Left lung (tissue), 10 donors: Measurements from ENCODE around the gene UBE2E2. TPM values are rescaled to one million over a fixed set of nuclear protein-coding genes. Genes with fewer than 3 reads are reported as not detected.
"Not testable (repeated sequence)": the region's sequence is repeated elsewhere in the genome, so short reads cannot be mapped to it uniquely, and the experiment has no call there.

Experiments used
- ATAC-seq: fragments of 200-7000 bp; cut with Tn5 transposase; one replicate; pipeline ENCODE4 v1.9.1; 2020; ENCODE audit warnings: moderate library complexity
- DNase-seq, 4 donors: peaks; one replicate each; pipeline ENCODE4 v3.0.0-alpha.2; 2013 to 2020
- H3K27ac ChIP-seq, 2 donors: fragments of 200-600 bp; sonication (generic) in 1 of 2; one replicate each; pipeline versions ENCODE4 v1.5.0 to v1.8.0; 2020 to 2021
- H3K27me3 ChIP-seq, 2 donors: fragments of 200-600 bp; sonication (generic) in 1 of 2; one replicate each; pipeline versions ENCODE4 v1.5.0 to v1.8.0; 2020 to 2021
- H3K36me3 ChIP-seq, 2 donors: fragments of 200-600 bp; sonication (generic) in 1 of 2; one replicate each; pipeline versions ENCODE4 v1.5.0 to v1.8.0; 2020 to 2021
- H3K4me1 ChIP-seq, 2 donors: fragments of 200-600 bp; one replicate each; pipeline ENCODE4 v1.8.0; 2021
- H3K4me3 ChIP-seq, 2 donors: fragments of 200-600 bp; sonication (generic) in 1 of 2; one replicate each; pipeline versions ENCODE4 v1.5.0 to v1.8.0; 2020 to 2021; ENCODE audit warnings: mild to moderate bottlenecking in 1 of 2
- H3K9me3 ChIP-seq, 2 donors: fragments of 200-600 bp; sonication (generic) in 1 of 2; one replicate each; pipeline versions ENCODE4 v1.5.0 to v1.8.0; 2020 to 2021
- intact Hi-C, 2 donors: fragments of 100-400 bp; cut with DNase I; formaldehyde crosslinking; loops; one replicate each; pipeline versions ENCODE4 v1.11.2 to v1.14.2; 2022
- polyA plus RNA-seq, 6 donors: library from polyadenylated mRNA; unstranded; fragments of 120-200 nt; gene quantifications; one replicate each; pipeline ENCODE4 v1.2.1, GENCODE V29; 2013; ENCODE audit not compliant: insufficient read length in 6 of 6
- total RNA-seq, 2 donors: library from RNA; stranded (reverse); fragmentation: NEBNext Ultra II Directional; extraction: Animal tissue kit (Norgen Biotek cat#: 25700); gene quantifications; one replicate each; pipeline ENCODE4 v1.2.1, GENCODE V29; 2021
- TF ChIP-seq, protein P1 (sequence below), 2 donors: fragments of 200-600 bp; sonication (generic) in 1 of 2; IDR thresholded peaks; one replicate each; pipeline versions ENCODE4 v1.5.0 to v1.8.0; 2021; ENCODE audit warnings: antibody characterized with exemption in 2 of 2
- donor health status: DM: no; HTN: yes; CAD: no.
- donor health status: DM: no; HTN: no; CAD: no.

Gene UBE2E2
- total and polyA plus RNA-seq, 8 donors = 42.3 to 55.6 (median 47.5) TPM

DNA sequence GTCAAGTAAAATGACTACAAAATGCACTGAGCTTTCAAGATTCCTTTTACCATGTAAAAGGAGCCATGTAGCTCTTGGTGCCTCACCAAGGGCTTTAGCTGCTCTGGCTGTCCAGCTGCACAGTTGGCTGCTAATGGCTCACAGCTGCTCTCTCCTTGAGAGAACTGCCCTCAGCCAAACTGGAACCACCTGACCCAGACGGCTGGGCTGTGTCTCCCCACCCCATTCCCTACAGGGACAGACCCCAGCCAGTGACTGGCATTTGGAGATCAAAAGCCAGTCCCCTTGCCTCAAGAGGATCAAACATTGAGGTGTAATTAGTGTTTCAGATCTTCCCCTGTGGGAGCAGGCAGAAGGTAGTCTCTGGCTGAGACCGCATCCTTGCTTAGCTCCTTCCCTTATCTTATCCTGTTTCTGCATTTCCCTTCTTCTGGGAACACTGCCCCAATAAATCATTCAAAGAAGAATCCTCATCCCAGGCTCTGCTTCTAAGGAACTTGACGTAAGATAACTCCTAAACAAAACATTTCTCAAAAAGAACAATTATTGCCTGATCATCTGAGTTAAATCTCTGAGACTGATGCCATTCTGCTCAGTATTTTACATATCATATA is 28.6 kb upstream of the UBE2E2 start:
- DNase-seq (peak in 2 of 4 donors; percentile 56 to 58), ATAC-seq (no peak)
- Histone ChIP-seq H3K4me1 (no peaks in the 10 kb centered on the region), H3K9me3 (no peaks in the 10 kb centered on the region), H3K27me3 (no peaks in the 10 kb centered on the region), H3K36me3 (no peaks in the 10 kb centered on the region), H3K27ac (no peak overlapping the region), H3K4me3 (no peak overlapping the region)
- intact Hi-C loops = no loop called here
- TF ChIP-seq, protein P1, sequence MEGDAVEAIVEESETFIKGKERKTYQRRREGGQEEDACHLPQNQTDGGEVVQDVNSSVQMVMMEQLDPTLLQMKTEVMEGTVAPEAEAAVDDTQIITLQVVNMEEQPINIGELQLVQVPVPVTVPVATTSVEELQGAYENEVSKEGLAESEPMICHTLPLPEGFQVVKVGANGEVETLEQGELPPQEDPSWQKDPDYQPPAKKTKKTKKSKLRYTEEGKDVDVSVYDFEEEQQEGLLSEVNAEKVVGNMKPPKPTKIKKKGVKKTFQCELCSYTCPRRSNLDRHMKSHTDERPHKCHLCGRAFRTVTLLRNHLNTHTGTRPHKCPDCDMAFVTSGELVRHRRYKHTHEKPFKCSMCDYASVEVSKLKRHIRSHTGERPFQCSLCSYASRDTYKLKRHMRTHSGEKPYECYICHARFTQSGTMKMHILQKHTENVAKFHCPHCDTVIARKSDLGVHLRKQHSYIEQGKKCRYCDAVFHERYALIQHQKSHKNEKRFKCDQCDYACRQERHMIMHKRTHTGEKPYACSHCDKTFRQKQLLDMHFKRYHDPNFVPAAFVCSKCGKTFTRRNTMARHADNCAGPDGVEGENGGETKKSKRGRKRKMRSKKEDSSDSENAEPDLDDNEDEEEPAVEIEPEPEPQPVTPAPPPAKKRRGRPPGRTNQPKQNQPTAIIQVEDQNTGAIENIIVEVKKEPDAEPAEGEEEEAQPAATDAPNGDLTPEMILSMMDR (IDR thresholded peaks at IDR 0.05) = no peak

DNA sequence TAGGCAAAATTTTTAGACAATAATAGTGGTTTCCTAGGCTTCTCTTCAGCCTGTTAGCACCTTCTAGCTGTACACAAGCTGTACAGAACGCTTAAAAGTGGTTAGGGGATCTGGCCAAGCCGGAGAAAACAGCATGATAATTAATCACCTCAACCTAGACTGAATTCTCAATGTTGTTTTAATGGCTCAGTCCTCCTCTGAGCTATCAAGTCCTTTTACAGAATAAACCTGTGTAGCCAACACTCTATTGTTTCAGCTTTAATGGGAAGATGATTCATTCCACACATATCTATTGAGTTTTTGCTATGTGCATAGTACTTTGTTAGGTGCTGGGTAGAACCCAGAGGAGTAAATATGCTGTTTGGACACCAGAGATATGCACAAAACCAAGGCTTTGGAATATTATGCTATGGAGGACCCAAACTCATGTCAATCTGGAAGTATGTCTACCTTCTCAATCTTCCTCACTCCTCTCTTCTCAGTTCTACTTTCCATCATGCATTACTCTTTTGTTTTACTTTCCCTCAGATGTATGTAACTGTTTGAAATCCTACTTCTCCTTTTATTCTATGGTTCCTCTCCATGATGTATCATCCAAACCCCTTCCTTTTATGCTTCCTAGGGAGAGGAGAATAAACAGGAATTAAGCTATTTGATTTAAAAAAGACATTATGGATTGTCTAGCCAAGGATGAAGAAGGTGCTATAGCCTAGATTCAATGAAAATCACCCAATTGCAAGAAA is 27.6 kb upstream of the UBE2E2 start:
- H3K9me3 ChIP-seq = no peaks in the 10 kb centered on the region
- H3K36me3 ChIP-seq = no peaks in the 10 kb centered on the region
- no peak overlapping the region for H3K27ac ChIP-seq
- intact Hi-C loops = no loop called here
- H3K4me1 ChIP-seq = no peaks in the 10 kb centered on the region
- no peak for ATAC-seq
- H3K27me3 ChIP-seq = no peaks in the 10 kb centered on the region
- DNase-seq = no peak
- TF ChIP-seq, protein P1 (IDR thresholded peaks at IDR 0.05) = no peak
- H3K4me3 ChIP-seq = no peak overlapping the region

DNA sequence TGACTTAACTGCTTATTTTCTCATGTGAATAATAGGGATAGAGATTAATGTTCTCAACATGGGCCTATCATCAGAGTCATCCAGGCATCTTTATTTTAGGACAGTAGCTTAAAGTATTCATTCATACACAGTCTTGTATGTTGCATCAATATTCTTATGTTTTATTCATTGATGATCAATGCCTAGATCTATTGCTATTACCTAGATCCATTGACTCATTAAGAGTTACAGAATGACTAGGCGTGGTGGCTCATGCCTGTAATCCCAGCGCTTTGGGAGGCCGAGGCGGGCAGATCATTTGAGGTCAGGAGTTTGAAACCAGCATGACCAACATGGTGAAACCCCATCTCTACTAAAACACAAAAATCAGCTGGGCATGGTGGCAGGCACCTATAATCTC is 26.3 kb upstream of the UBE2E2 start:
- H3K4me3 ChIP-seq, DNase-seq, H3K27me3 ChIP-seq, H3K36me3 ChIP-seq, ATAC-seq, H3K4me1 ChIP-seq, H3K27ac ChIP-seq, H3K9me3 ChIP-seq, intact Hi-C loops: not testable (repeated sequence)

DNA sequence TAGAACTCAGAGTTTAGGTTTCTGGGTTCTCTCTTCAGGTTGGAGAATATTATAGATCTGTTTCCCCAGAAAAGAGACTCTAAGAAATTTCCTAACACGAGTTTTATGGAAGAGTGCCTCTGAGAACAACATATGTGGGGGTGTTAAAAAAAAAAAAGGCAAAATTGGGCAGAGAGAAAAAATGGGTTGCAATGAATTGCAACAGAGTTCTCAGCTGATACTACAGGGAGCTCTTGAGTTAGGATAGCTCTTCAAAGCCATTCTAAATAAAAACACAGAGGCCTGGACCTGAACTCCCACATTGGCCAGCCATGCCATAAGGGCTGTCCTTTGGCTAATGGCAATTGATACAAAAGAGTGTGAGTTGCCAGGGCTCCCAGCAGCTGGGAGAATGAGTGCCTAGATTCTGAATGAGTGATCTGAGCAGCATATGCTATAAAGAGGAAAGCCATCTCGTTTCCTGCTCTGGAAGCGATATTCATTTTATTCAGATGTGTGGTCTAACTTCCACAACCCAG is 20.1 kb upstream of the UBE2E2 start:
- TF ChIP-seq, protein P1 (IDR thresholded peaks at IDR 0.05) = no peak
- intact Hi-C loops = no loop called here
- no peak overlapping the region for H3K27ac ChIP-seq
- no peaks in the 10 kb centered on the region for H3K4me1 ChIP-seq
- H3K36me3 ChIP-seq = no peaks in the 10 kb centered on the region
- H3K4me3 ChIP-seq = no peak overlapping the region
- no peaks in the 10 kb centered on the region for H3K9me3 ChIP-seq
- H3K27me3 ChIP-seq = no peaks in the 10 kb centered on the region
- DNase-seq (no peak), ATAC-seq (peak; percentile 91)

DNA sequence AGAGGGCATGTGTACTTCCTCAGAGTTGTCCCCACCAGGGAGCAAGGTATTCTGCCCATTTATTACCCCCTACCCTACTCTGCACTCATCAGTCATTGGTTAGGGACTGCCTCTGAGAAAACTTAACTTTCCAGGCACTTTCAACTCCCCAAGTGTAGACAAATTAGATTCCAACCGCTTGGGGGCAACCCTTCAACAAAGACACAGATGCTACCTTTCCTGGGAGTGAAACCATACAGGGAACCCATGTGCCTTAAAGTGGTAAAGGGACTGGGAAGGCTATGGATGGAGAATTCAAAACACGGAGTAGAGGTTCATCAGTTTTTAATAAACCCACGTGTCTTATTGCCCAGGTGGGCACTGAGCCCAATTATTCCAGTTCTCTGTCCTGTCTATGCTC is 19.4 kb upstream of the UBE2E2 start:
- Histone ChIP-seq H3K9me3 (no peaks in the 10 kb centered on the region), H3K27ac (no peak overlapping the region), H3K36me3 (no peaks in the 10 kb centered on the region), H3K27me3 (no peaks in the 10 kb centered on the region), H3K4me1 (no peaks in the 10 kb centered on the region), H3K4me3 (no peak overlapping the region)
- intact Hi-C loops = no loop called here
- TF ChIP-seq, protein P1 (IDR thresholded peaks at IDR 0.05) = peak; percentile 12 to 38
- DNase-seq (peak in 2 of 4 donors; percentile 13 to 37), ATAC-seq (peak; percentile 91)
